Mammary epithelial cell (primary cell): ENCODE data around the gene SPATA33.

ENCODE experiments used
- EZH2 ChIP-seq: IDR thresholded peaks from 2 replicates; pipeline ENCODE4 v1.6.1; 2012; ENCODE audit warnings: low read length, inconsistent platforms, borderline replicate concordance
- TF ChIP-seq, protein P1 (sequence below), 2 donors: IDR thresholded peaks in 1 of 2; conservative IDR thresholded peaks in 1 of 2; 2 replicates each; pipeline ENCODE4 v1.5.1; 2011 to 2012; ENCODE audit warnings: inconsistent platforms in 2 of 2, low read length in 2 of 2, mild to moderate bottlenecking in 2 of 2, control low read depth in 1 of 2, low read depth in 1 of 2; ENCODE audit not compliant: insufficient read depth in 1 of 2; ENCODE audit errors: extremely low read depth in 1 of 2

DNA sequence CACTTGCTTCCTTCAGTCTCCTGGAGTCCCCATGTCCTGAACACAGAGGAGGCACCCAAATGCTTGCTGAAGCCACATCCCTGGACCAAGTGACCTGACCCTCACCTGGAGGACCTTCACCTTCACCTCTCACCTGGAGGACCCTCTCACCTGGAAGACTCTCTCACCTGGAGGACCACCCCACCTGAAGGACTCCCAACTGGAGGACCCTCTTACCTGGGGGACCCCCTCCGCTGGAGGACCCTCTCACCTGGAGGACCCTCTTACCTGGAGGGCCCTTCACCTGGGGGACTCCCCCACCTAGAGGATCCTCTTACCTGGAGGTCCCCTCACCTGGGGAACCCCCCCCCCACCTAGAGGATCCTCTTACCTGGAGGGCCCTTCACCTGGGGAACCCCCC lies 28.3 kb downstream of the SPATA33 start:
- TF ChIP-seq, protein P1, sequence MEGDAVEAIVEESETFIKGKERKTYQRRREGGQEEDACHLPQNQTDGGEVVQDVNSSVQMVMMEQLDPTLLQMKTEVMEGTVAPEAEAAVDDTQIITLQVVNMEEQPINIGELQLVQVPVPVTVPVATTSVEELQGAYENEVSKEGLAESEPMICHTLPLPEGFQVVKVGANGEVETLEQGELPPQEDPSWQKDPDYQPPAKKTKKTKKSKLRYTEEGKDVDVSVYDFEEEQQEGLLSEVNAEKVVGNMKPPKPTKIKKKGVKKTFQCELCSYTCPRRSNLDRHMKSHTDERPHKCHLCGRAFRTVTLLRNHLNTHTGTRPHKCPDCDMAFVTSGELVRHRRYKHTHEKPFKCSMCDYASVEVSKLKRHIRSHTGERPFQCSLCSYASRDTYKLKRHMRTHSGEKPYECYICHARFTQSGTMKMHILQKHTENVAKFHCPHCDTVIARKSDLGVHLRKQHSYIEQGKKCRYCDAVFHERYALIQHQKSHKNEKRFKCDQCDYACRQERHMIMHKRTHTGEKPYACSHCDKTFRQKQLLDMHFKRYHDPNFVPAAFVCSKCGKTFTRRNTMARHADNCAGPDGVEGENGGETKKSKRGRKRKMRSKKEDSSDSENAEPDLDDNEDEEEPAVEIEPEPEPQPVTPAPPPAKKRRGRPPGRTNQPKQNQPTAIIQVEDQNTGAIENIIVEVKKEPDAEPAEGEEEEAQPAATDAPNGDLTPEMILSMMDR (conservative IDR thresholded peaks at IDR 0.05 in 1 of 2, IDR thresholded peaks at IDR 0.05 in 1 of 2; ENCODE audit: extremely low read depth in 1 of 2, insufficient read depth in 1 of 2, low read depth in 1 of 2, low read length in 2 of 2): no peak
- TF ChIP-seq EZH2: no peak
